NCI-H2029 treated with DMSO at 0.1 percent for 48 hours (cell line): ENCODE data around the gene HUWE1.
"Not testable (repeated sequence)": the region's sequence is repeated elsewhere in the genome, so short reads cannot be mapped to it uniquely, and the experiment has no call there.

Experiments
- DNase-seq: peaks from one replicate; lab custom pipeline; 2025; lab: John Stamatoyannopoulos, UW

HUWE1 gene

GRCh38 chrX:53605004-53605403 lies 81.5 kb downstream of the HUWE1 start:
- DNase-seq: no peak

GRCh38 chrX:53599781-53600396 lies 86.6 kb downstream of the HUWE1 start:
- no peak for DNase-seq

- DNase-seq: no peak
These were observed 88.3 kb downstream of the HUWE1 start for GRCh38 chrX:53598169-53598568.

GRCh38 chrX:53595266-53595810 lies 91.2 kb downstream of the HUWE1 start:
- no peak for DNase-seq

- DNase-seq: no peak
These were observed 92.2 kb downstream of the HUWE1 start for GRCh38 chrX:53594354-53594753.

- DNase-seq: no peak
These were observed 98.6 kb downstream of the HUWE1 start for GRCh38 chrX:53587795-53588420.

GRCh38 chrX:53584891-53585290 lies 101.6 kb downstream of the HUWE1 start:
- no peak for DNase-seq

- DNase-seq: no peak
These were observed 102.9 kb downstream of the HUWE1 start for GRCh38 chrX:53583571-53583970.

GRCh38 chrX:53580742-53581504 lies 105.6 kb downstream of the HUWE1 start:
- DNase-seq: no peak

- DNase-seq: no peak
These were observed 115.0 kb downstream of the HUWE1 start for GRCh38 chrX:53571494-53571893.

GRCh38 chrX:53563324-53563723 lies 123.2 kb downstream of the HUWE1 start:
- DNase-seq: no peak

- DNase-seq: no peak
These were observed 124.6 kb downstream of the HUWE1 start for GRCh38 chrX:53561912-53562311.

GRCh38 chrX:53558646-53559045 lies 127.9 kb downstream of the HUWE1 start:
- DNase-seq: no peak

- DNase-seq: no peak
These were observed 129.7 kb downstream of the HUWE1 start for GRCh38 chrX:53556868-53557267.

- DNase-seq: no peak
These were observed 135.6 kb downstream of the HUWE1 start for GRCh38 chrX:53550756-53551463.

GRCh38 chrX:53547668-53548067 lies 138.9 kb downstream of the HUWE1 start:
- no peak for DNase-seq

GRCh38 chrX:53544936-53545335 lies 141.6 kb downstream of the HUWE1 start:
- DNase-seq: no peak

- no peak for DNase-seq
These were observed 147.7 kb downstream of the HUWE1 start for GRCh38 chrX:53538781-53539180.

- not testable (repeated sequence) for DNase-seq
These were observed 155.1 kb downstream of the HUWE1 start for GRCh38 chrX:53531255-53531966.

- no peak for DNase-seq
These were observed 159.5 kb downstream of the HUWE1 start for GRCh38 chrX:53526999-53527398.

GRCh38 chrX:53511322-53511721 lies 175.2 kb downstream of the HUWE1 start:
- DNase-seq: no peak

- not testable (repeated sequence) for DNase-seq
These were observed 182.5 kb downstream of the HUWE1 start for GRCh38 chrX:53504035-53504434.
